Measurements from ENCODE around the gene KAT6B. TPM values are rescaled to one million over a fixed set of nuclear protein-coding genes. Genes with fewer than 3 reads are reported as not detected.

KAT6B gene
- total RNA-seq, 4 donors from 2014 or later: 45.6 to 48.9 (median 47.5) TPM

- TF ChIP-seq, protein P1, sequence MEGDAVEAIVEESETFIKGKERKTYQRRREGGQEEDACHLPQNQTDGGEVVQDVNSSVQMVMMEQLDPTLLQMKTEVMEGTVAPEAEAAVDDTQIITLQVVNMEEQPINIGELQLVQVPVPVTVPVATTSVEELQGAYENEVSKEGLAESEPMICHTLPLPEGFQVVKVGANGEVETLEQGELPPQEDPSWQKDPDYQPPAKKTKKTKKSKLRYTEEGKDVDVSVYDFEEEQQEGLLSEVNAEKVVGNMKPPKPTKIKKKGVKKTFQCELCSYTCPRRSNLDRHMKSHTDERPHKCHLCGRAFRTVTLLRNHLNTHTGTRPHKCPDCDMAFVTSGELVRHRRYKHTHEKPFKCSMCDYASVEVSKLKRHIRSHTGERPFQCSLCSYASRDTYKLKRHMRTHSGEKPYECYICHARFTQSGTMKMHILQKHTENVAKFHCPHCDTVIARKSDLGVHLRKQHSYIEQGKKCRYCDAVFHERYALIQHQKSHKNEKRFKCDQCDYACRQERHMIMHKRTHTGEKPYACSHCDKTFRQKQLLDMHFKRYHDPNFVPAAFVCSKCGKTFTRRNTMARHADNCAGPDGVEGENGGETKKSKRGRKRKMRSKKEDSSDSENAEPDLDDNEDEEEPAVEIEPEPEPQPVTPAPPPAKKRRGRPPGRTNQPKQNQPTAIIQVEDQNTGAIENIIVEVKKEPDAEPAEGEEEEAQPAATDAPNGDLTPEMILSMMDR (IDR thresholded peaks at IDR 0.05; ENCODE audit: low read depth): no peak
Measured at GRCh38 chr10:75032813-75033212, 206.4 kb downstream of the KAT6B start.

- TF ChIP-seq, protein P1 (IDR thresholded peaks at IDR 0.05; ENCODE audit: low read depth): no peak
Measured at GRCh38 chr10:75033399-75034130, 207.2 kb downstream of the KAT6B start.

GRCh38 chr10:75034131-75034512, 207.7 kb downstream of the KAT6B start:
- TF ChIP-seq, protein P1 (IDR thresholded peaks at IDR 0.05; ENCODE audit: low read depth): no peak

DNA sequence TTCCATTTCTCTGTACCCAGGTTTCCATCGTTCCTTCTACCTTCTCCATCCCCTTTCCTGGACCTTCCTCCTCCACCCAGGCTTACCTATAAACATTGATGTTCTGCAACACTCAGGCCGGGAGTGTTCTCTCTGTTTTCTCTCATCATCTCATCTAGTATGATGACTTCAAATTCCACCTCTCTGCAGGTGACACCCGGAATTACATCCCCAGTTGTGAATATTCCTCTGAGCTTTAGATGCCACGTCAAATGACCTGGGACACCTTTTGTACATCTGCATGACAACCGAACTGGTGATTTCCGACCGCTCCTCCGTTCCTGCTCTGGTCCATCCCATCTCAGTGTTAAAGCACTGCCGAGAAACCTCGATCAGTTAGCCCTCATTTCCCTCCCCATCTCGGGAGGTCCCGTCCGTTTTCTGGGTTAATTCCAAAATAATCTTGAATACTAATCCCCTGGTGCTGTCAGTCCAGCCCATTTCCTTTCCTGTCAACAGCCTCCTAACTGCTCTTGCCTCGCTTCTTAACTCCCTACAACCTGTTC, 208.4 kb downstream of the KAT6B start:
- TF ChIP-seq, protein P1 (IDR thresholded peaks at IDR 0.05; ENCODE audit: low read depth): no peak

- TF ChIP-seq, protein P1 (IDR thresholded peaks at IDR 0.05; ENCODE audit: low read depth): no peak
Measured at GRCh38 chr10:75035975-75036708, 209.7 kb downstream of the KAT6B start.

DNA sequence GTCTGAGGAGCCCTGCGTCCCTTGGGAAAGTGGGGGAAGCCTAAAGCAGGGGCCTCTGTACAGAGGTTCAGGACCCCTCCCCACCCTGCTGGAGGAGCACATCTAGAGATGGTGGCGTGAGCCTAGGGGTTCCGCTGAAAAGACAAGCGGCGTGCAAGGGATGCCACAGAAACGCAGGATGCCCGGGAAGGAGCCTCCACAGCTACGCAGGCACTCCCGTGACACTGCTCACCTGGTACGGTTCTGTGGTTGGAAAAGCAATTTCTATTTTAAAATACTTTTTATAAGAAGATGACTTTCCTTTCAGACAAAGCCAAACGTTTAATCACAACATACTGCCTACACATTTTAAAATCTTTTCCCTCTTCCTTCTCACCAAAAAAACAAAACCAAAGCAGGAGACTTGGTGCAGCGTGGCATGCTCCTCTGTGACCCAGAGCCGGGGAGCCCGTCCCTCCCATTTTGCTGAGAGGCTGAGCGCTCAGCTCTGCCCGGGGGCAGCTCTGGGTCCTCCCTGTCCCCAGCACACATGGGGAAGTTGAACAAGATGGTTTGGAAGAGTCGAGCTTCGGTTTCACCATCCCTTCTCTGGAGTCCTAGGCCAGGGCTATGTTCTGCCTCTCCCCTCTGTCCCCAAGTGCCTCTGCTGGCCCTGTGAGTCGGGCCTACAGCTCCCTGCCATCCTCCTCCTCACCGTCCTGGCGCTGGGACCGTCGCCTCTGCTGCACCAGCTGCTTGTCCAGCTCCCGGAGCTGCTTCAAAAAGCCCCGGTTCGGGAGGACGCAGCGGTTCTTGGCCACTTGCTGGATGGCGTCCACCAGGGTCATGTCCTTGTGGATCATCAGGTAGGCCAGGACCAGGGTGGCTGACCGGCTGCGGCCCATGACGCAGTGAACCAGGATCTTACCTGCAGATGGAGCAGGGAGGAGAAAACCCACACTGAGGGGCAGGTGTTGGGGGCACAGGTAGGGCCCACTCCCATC, 211.1 kb downstream of the KAT6B start:
- TF ChIP-seq, protein P1 (IDR thresholded peaks at IDR 0.05; ENCODE audit: low read depth): no peak

Data from subcutaneous adipose tissue (tissue), 4 donors.